Esophagus muscularis mucosa (tissue), 4 donors: ENCODE data around the gene MIS12. TPM values are rescaled to one million over a fixed set of nuclear protein-coding genes. Genes with fewer than 3 reads are reported as not detected.

Experiments
- DNase-seq: peaks from one replicate; pipeline ENCODE4 v3.0.0-alpha.2; 2017; ENCODE audit errors: extremely low spot score
- H3K27ac ChIP-seq, 4 donors: fragments of 200-600 bp; sonication (generic); replicated peaks in 1 of 4; 1 replicate in 3 of 4; 2 replicates in 1 of 4; pipeline ENCODE4 v1.5.1; 2016 to 2019; ENCODE audit warnings: mild to moderate bottlenecking in 1 of 4
- H3K27me3 ChIP-seq, 4 donors: fragments of 200-600 bp; sonication (generic); one replicate each; pipeline versions ENCODE4 v1.5.1 to v1.6.0; 2016 to 2019
- H3K36me3 ChIP-seq, 4 donors: fragments of 200-600 bp; sonication (generic); one replicate each; pipeline ENCODE4 v1.5.1; 2016 to 2019
- H3K4me1 ChIP-seq, 4 donors: fragments of 200-600 bp; sonication (generic); one replicate each; pipeline ENCODE4 v1.5.1; 2016 to 2019
- H3K4me3 ChIP-seq, 4 donors: fragments of 200-600 bp; sonication (generic); 1 replicate in 2 of 4; 2 replicates in 2 of 4; pipeline ENCODE4 v1.5.1; 2016 to 2019; ENCODE audit warnings: mild to moderate bottlenecking in 4 of 4, moderate library complexity in 1 of 4
- H3K9me3 ChIP-seq, 4 donors: fragments of 200-600 bp; sonication (generic); 1 replicate in 3 of 4; 2 replicates in 1 of 4; pipeline ENCODE4 v1.5.1; 2016 to 2019
- EP300 ChIP-seq: sonication (generic); formaldehyde crosslinking; IDR thresholded peaks from one replicate; pipeline ENCODE4 v1.6.1; 2017; ENCODE audit warnings: antibody characterized with exemption
- POLR2A ChIP-seq: fragments of 450-650 bp; IDR thresholded peaks from one replicate; pipeline ENCODE4 v1.6.1; 2017; ENCODE audit warnings: antibody characterized with exemption, moderate library complexity, mild to moderate bottlenecking, low read depth
- POLR2AphosphoS5 ChIP-seq, 2 donors: sonication (generic); formaldehyde crosslinking; IDR thresholded peaks; one replicate each; pipeline ENCODE4 v1.6.1; 2017; ENCODE audit warnings: antibody characterized with exemption in 2 of 2
- WGBS: methylation state at CpG from one replicate; pipeline ENCODE4 v1.1.5; 2018; 5-methylcytosine and 5-hydroxymethylcytosine counted together
- intact Hi-C: fragments of 100-400 bp; cut with DNase I; formaldehyde crosslinking; loops from one replicate; pipeline ENCODE4 v1.15.1; 2023
- total RNA-seq, 4 donors: library from RNA; depleted of rRNA; stranded (reverse); fragments of >200 nt; gene quantifications; one replicate each; pipeline versions ENCODE4 v1.1.0 to v1.2.1, GENCODE V29; 2016
- TF ChIP-seq, protein P1 (sequence below), 3 experiments: fragments of 200-600 bp in 2 of 3; fragments of 450-650 bp in 1 of 3; sonication (generic) in 2 of 3; IDR thresholded peaks; one replicate each; pipeline ENCODE4 v1.5.1; 2017 to 2019; ENCODE audit warnings: antibody characterized with exemption in 3 of 3, mild to moderate bottlenecking in 2 of 3, moderate library complexity in 1 of 3

Gene MIS12
- total RNA-seq, 4 donors from 2014 or later, result 8.8 to 18.9 (median 14.6) TPM

DNA sequence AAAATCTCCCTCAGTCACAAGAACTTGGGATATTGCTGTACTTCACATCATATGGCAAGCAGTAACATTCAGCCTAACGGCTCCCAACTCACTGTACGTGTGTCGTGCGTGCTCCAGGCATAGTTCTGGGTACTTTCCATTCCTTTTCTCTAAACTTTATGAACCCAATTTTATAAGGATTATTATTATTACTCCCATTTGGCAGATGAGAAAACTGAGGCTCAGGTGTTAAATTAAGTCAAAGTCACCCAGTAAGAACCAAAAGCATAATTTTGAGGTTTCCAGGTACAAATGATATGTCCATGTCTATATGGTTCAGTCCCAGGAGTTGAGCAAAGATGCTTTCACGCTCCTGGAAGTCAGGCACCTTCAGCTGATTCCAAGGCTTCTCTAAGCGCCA is 42.6 kb upstream of the MIS12 start:
- Histone ChIP-seq H3K27me3 (no peaks in the 10 kb centered on the region), H3K27ac (no peak overlapping the region), H3K4me1 (peaks cover 5 to 7% (median 6%) of the 10 kb centered on the region in 4 donors), H3K9me3 (no peaks in the 10 kb centered on the region), H3K4me3 (no peak overlapping the region), H3K36me3 (peaks cover 20 to 76% (median 56%) of the 10 kb centered on the region in 4 donors)
- no peak for DNase-seq
- intact Hi-C loops, result no loop called here
- WGBS, result 92% methylated on average over 6 of the region's 6 CpGs
- TF ChIP-seq EP300 (no peak), POLR2A (no peak), POLR2AphosphoS5 (IDR thresholded peaks at IDR 0.05) (no peak)
- TF ChIP-seq, protein P1, sequence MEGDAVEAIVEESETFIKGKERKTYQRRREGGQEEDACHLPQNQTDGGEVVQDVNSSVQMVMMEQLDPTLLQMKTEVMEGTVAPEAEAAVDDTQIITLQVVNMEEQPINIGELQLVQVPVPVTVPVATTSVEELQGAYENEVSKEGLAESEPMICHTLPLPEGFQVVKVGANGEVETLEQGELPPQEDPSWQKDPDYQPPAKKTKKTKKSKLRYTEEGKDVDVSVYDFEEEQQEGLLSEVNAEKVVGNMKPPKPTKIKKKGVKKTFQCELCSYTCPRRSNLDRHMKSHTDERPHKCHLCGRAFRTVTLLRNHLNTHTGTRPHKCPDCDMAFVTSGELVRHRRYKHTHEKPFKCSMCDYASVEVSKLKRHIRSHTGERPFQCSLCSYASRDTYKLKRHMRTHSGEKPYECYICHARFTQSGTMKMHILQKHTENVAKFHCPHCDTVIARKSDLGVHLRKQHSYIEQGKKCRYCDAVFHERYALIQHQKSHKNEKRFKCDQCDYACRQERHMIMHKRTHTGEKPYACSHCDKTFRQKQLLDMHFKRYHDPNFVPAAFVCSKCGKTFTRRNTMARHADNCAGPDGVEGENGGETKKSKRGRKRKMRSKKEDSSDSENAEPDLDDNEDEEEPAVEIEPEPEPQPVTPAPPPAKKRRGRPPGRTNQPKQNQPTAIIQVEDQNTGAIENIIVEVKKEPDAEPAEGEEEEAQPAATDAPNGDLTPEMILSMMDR (IDR thresholded peaks at IDR 0.05), result no peak

DNA sequence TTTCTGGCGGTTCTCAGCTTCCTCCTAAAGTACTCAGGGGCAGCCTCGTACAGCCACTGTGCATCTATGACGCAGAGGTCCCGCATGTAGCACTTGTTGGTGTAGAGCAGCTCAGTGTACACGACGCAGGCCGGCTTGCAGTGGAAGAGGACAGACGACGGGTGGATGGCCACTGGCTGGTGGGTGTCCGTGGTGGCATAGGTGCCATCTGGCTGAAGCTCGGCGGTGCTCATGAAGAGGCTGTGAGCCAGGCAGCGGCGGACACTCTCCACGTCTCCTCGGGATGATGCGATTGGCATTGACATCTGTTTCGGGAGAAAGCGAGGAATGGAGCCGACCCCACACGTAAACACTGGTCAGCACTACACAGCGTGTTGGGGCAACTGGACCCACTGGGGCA is 42.2 kb upstream of the MIS12 start:
- 65% methylated on average over 4 of the region's 22 CpGs for WGBS
- H3K27ac ChIP-seq, result no peak overlapping the region
- H3K9me3 ChIP-seq, result no peaks in the 10 kb centered on the region
- no peak for TF ChIP-seq POLR2AphosphoS5 (IDR thresholded peaks at IDR 0.05)
- no peak for TF ChIP-seq EP300
- TF ChIP-seq, protein P1 (IDR thresholded peaks at IDR 0.05), result no peak
- TF ChIP-seq POLR2A, result no peak
- intact Hi-C loops, result no loop called here
- H3K4me3 ChIP-seq, result no peak overlapping the region
- H3K4me1 ChIP-seq, result peaks cover 4 to 7% (median 6%) of the 10 kb centered on the region in 4 donors
- DNase-seq, result no peak
- H3K27me3 ChIP-seq, result no peaks in the 10 kb centered on the region
- peaks cover 20 to 81% (median 60%) of the 10 kb centered on the region in 4 donors for H3K36me3 ChIP-seq

DNA sequence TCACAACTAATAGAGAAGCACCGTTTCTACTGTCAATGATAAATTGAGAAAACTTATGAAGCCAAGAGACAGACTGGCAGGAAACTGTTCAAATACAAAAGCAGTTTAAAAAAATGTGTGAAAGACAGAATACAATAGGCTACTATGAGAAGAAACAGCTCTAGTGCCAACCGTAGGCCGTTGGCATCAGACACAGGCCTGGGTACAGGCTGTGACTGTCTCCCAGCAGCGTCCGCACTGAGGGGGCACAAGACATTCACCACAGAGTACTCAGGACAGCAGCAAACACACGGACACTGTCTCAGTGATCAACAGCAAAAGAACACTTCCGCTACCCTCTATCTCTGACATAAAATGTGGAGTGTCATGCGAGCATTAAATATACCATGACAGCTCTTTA is 39.6 kb upstream of the MIS12 start:
- no peaks in the 10 kb centered on the region for H3K4me1 ChIP-seq
- H3K9me3 ChIP-seq, result no peaks in the 10 kb centered on the region
- DNase-seq, result no peak
- no peaks in the 10 kb centered on the region for H3K27me3 ChIP-seq
- intact Hi-C loops, result no loop called here
- H3K27ac ChIP-seq, result peak overlapping the region in 1 of 4 donors; percentile 20
- WGBS, result 90% methylated on average over 8 of the region's 8 CpGs
- TF ChIP-seq EP300, result no peak
- no peak for TF ChIP-seq POLR2A
- no peak for TF ChIP-seq POLR2AphosphoS5 (IDR thresholded peaks at IDR 0.05)
- TF ChIP-seq, protein P1 (IDR thresholded peaks at IDR 0.05), result no peak
- no peak overlapping the region for H3K4me3 ChIP-seq
- H3K36me3 ChIP-seq, result peaks cover 31 to 100% (median 81%) of the 10 kb centered on the region in 4 donors

DNA sequence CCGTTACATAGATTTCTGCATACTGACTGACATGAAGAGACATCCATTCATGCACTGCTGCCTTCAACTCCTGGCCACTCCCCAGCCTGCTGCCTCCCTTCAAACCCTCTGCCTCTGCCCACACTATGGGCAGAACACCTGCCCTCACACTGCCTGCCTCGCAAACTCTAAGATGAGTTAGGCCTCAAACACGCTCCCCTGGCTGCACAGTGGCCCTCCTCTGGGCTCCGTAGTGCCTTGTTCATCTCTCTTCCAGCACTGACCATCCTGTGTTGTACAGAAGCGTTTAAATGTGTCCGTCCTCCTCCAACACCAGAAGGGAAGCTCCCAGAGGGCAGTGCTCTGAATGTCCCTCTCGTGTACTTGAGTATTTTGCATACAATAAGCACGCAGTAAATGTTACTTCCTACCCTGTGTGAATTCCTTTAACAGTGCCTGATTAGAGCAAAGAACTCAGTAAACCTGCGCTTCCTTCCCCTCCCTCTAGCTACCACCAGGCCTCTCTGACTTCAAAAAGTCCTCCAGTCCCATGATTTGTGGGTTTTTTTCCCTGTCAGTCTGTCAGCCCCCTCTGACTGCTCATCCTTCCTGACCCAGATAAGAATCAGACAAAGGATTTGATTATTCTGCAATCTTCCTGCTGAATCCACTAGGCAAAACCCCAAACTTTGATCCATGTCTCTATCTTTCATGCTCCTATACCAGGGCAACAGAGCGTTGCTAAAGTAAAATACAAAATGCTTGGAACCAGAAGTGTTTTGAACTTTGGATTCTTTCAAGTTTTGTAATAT is 21.5 kb upstream of the MIS12 start:
- Histone ChIP-seq H3K27me3 (no peaks in the 10 kb centered on the region), H3K27ac (no peak overlapping the region), H3K4me1 (peaks cover 19 to 36% (median 27%) of the 10 kb centered on the region in 4 donors), H3K9me3 (no peaks in the 10 kb centered on the region), H3K36me3 (peaks cover 13 to 32% (median 28%) of the 10 kb centered on the region in 4 donors), H3K4me3 (no peak overlapping the region)
- DNase-seq, result no peak
- WGBS, result 92% methylated on average over 10 of the region's 10 CpGs
- intact Hi-C loops, result no loop called here
- TF ChIP-seq POLR2AphosphoS5 (IDR thresholded peaks at IDR 0.05) (no peak), POLR2A (no peak), EP300 (no peak)
- TF ChIP-seq, protein P1 (IDR thresholded peaks at IDR 0.05), result no peak
